Measurements from ENCODE around the gene PRKAR1B.

PRKAR1B gene

DNA sequence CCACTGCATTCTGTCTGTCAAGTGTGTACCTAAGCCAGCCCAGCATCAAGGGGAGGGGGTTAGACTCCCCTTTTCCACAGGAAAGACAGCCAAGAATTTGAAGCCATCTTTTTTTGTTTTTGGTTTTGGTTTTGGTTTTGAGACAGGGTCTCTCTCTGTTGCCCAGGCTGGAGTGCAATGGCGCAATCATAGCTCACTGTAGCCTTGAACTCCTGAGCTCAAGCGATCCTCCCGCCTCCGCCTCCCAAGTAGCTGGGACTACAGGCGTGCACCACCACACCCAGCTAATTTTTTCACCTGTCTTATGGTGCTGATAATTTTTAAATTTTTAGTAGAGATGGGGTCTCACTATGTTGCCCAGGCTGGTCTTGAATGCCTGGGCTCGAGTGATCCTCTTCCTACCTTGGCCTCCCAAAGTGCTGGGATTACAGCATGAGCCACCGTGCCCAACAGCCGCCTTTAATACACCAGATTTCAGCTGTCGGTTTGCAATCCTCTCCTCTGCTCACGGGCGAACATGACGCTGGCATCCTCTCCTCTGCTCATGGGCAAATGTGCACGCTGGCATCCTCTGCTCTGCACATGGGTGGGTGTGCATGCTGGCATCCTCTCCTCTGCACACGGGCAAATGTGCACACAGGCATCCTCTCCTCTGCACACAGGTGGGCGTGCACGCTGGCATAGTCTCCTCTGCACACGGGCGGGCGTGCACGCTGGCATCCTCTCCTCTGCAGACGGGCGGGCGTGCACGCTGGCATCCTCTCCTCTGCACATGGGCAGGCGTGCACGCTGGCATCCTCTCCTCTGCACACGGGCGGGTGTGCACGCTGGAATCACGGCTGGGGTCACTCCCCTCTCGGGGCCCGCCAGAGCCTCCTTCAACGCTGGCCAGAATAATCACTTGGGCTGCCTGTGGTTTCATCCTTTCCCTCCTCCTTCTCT is 151.4 kb downstream of the PRKAR1B start:
- no peak overlapping the region for H3K4me3 ChIP-seq (ENCODE audit: low read depth, low read length)

DNA sequence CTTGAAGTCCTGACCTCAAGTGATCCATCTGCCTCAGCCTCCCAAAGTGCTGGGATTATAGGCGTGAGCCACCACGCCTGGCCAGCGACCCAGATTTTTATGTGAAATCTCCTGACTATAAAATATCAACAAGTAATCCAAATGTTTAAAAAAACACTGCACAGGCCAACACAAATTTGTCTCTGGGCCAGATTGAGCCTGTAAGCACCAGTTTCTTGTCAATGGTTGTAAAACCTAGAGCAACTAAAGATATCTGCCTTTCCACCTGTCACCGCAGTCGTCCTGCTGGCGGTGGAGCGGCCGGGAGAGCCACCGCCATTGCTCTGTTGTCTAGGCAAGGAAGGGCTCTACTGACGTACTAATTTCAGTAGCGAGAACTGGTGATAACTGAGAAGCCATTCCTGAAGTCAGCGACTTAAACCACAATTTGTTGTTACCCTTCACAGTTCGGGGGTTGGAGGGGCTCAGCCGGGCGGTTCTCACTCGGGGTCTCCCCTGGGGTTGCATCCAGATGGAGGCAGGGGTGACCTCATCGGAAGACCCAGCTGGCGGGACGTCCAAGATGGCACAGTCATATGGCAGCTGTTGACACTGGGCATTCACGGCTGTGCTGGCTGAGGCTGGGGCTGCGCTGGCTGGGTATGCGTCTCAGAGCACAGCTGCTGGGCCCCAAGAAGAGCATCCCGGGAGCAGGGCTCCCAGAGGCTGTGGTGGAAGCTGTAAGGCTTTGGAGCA is 152.3 kb downstream of the PRKAR1B start:
- no peak overlapping the region for H3K4me3 ChIP-seq (ENCODE audit: low read depth, low read length)

DNA sequence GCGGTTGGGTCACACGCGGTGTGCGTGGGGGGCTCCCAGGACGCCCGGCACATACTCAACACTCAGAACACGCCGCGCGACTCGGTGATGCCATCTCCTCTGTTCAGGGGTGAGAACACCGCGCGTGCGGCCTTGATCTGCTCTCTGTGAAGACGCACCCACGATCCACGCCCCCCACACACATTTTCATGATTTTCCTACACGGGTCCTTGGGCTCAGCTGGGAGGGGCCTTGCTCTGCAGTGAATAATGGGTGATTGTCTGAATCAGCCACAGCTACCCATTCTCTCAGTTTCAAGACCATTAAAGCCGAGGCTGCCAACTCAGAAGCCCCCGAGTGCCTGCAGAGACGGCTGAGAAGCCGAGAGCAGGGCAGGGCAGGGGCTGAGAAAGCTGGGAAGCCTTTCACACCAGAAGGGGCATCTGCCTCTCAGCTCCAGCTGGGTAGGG is 153.1 kb downstream of the PRKAR1B start:
- H3K4me3 ChIP-seq (ENCODE audit: low read depth, low read length): no peak overlapping the region

DNA sequence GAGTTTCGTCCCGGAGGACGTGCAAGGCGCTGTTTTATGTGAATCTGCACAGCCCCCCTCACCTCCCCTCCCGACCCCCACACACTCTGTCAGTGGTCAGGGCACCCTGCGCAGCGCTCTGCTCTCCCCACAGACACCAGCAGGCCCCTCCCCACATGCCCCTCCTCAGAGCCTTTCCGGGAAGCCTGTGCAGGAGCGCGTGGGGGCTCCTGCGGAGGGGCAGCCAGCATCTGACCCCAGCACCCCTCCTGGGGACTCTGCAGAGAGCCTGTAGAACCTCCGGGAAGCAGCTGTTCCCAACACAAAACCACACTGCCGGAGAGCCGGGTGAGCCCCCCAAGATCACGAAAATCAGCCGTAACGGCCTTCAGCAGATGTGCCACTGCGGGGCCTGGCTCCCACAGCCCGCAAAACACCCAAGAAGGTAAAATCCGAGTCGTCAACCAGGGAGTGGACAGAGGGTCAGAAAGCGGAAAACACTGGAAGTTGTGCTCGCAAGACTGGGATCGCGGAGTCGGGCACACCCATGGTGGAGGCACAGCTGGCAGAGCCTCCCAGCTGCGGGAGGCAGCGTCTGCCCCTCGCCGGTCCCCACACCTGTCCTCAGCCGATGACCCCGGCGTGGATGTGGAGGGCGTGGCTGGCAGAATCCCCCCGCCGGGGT is 153.7 kb downstream of the PRKAR1B start:
- no peak overlapping the region for H3K4me3 ChIP-seq (ENCODE audit: low read depth, low read length)

DNA sequence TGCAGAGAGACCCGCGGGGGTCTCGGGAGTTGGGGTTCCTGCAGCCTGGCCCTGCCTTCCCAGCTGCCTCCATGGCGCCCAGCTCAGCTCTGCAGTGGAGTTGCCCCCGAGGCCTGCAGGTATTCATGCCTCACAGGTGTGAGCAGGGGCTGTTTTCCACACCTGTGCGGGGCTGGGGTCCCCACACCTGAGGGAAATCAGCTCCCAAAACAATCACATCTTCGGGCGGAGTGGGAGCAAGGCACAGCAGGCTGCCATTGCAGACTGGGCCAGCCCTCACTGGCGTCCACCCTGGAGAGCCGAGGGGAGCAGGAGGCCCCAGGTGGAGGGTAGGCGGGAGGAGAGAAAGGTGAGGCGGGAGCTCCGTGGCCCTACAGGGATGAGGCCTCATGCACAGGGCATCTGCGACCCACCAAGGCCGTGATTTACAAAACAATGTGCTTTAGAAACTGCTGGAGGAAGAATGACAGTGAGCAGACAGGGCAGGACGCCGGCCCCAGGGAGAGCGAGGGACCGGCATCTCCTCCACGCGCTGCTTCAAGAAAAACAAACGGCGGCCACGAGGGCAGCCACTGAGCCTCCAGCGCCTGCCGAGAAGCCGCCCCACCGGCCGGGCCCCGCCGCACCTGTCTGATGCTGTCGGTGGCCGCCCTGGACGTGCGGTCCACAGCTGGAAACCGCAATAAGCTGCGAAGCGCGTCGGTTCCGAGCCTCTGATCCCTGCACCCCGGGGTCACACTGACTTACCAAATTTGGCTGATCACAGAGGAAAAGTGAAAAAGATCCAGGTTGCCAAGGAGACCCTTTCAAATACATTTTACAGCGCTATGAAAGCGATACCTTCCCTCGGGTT is 154.4 kb downstream of the PRKAR1B start:
- no peak overlapping the region for H3K4me3 ChIP-seq (ENCODE audit: low read depth, low read length)

DNA sequence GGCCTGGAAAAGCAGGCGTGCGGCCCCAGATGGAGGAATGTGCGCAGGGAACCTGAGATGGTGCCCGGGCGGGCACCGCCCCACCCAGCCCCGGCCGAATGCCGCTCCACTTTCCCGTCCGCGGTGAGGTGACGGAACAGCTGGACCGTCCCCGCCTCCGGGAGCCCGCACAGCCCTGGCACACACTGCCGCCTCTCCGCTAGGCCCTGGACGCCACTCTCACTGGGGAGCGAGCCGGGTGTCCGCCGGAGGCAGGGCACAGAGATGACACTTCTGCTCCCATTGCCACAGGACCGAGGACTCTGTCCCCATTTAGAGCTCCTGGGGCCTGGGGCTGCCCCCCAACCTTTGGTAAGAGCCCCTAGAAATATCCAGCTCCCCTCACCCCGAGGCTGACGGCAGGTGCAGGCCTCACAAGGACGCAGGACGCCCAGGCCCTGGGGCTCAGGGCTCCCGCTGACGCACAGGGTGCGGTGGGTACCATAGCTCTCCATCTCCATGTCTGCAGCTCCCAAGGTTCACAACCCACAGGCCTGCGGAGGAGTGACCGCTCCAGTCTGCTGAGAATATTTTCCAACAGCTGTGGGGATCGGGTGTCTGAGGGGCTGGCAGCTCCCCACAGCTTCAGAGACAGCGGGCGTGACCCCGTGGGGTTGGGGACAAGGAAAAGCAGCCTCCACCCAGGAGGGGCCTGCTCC is 155.2 kb downstream of the PRKAR1B start:
- H3K4me3 ChIP-seq (ENCODE audit: low read depth, low read length): no peak overlapping the region

DNA sequence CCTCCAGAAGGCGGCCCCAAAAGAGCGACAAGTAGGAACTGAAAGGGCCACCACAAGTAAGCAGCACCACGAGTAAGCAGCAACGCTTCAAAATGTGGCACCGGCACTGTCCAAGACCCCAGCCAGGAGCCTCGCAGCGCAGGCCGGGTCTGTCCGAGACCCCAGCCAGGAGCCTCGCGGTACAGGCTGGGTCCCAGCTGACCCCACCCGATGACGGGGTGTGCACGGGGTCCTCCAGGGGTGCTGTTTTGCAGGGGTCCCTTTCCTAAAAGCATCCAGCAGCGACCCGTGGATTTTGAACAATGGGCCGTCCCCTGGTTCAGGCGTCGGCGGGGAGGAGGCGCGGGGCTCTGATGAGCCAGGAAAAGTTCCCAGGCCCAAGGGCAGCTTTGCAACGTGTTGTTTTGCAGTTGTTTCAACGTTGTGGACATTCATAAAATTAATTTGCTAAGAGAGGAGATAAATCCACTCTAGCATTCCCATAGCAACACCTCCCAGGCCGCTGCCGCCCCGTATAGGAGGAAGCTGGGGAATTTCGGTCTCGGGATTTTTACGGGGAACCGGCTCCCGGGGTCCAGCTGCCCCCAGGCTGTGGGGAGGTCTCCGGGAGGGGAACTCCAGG is 155.9 kb downstream of the PRKAR1B start:
- H3K4me3 ChIP-seq (ENCODE audit: low read depth, low read length): no peak overlapping the region

DNA sequence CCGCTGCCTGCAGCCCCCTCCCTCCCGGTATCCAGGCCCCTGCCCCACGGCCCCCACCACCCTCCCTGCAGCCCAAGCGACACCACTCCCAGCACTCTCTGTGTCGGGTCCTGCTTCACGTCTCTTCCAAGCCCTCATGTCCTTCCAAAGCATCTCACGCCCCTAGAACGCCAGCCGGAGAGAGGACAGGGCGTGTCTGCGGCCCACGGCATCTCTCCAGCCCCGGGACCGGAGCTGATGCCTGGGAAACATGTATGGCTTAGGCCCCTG is 156.3 kb downstream of the PRKAR1B start:
- no peak overlapping the region for H3K4me3 ChIP-seq (ENCODE audit: low read depth, low read length)

DNA sequence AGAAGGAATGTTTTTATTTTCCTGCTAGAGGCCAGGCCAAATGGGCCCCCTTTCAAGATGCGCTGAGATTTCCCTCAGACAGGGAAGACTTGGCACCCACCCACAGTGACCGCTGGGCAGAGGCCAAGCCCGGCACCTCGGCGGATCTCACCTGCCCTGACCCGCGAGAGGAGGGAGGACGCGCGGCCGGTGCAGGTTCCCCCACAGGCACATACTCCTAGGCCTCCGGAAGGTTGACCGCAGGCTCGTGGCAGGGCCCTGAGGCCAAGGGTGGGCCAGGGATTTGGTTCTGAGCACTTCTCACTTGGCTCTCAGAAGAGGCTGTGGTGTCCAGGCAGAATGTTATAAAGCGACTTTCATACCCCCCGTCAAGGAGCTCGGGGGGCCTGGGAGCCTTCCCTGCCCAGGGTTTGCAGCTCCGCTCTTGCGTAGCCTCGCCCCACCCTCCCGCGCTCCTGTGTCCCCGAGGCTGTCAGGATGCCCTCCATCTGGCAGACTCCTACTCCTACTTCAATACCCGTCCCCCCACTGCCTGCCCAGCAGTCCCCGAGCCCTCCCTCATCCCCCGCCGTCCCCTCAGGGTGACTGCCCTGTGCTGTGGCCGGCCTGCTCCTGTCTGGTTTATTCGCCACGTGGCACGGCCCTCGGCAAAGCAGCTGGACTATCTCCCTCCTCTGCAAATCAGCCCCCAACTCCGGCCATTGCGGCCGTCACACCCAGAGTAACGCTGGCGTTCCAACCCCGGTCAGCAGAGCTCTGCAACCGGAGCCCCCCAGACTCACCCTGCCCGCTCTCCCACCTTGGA is 156.9 kb downstream of the PRKAR1B start:
- H3K4me3 ChIP-seq (ENCODE audit: low read depth, low read length): no peak overlapping the region

DNA sequence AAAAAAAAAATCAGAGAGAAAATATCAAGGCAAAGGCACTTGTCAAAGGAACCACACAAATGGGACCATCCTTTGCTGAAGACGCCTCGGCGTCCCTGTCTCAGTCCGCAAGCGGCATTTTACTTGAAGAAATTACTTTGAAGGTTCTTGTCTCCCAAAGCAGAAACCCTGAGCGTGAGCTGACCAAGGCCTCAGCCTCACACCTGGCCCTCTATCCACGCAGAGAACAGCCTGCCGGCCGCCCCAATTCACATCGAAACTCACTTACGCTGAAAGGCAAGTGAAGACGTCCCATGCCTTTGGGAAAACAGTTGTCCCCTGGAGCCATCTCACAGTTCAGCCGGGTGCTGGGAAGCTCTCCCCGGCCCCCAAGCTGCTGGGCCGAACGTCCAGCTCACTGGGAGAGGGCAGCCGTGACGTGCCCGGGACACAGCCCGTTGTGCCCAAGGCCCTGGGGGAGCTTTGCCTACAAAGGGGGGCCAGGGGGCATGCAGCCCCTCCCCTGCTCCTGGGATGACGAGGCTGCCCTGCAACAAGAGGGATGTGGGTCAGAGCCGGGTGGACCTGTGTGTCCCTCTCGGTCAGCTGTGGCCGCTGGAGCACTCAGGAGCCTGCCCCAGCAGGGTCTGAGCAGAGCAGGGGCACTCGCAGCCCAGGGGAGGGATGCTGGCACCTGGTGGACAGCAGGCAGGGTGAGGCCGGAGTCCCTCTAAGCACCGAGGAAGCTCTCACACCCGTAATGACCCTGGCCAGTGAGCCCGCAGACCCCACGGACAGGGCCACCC is 157.8 kb downstream of the PRKAR1B start:
- no peak overlapping the region for H3K4me3 ChIP-seq (ENCODE audit: low read depth, low read length)

DNA sequence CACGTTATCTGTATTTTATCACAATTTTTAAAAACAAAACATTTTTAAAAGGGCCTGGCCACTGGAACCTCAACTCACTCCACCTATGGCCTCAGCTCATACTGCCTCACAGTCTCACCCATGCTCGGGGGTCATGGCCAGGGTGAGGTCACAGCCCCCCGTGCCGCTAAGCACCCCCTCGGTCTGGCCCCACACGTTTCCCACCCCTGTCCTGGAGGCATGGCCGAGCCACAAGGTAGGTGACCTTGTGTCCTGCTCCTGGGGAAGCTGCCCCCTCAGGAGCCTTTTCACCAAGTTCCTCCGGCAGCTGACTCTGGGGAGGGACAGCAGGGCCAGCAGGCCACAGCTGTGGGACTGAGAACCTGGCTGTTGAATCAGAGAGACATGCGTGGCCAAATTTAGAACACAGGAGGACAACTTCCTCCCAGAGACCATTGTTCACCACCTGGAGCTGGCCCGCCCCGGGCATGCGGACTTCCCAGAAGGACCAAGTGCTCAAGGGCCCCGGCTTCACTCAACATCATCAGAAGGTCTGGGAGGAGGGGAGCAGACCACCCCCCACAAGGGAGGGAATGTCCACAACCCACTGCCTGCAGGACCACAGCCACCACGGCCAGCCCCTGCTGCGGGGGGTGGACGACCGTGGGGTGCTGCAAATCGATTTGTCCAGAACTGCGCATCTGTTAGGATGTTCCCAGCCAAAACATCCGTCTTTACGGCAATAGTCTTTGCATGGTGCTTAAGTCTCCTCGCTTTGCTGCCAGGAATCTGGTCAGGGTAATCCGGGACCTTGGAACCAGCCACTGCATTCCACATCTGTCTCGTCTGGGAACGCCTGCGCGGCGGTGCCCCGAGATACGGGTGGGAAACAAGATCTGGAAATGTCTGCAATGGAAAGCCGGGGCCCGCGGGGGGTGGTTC is 158.8 kb downstream of the PRKAR1B start:
- no peak overlapping the region for H3K4me3 ChIP-seq (ENCODE audit: low read depth, low read length)

DNA sequence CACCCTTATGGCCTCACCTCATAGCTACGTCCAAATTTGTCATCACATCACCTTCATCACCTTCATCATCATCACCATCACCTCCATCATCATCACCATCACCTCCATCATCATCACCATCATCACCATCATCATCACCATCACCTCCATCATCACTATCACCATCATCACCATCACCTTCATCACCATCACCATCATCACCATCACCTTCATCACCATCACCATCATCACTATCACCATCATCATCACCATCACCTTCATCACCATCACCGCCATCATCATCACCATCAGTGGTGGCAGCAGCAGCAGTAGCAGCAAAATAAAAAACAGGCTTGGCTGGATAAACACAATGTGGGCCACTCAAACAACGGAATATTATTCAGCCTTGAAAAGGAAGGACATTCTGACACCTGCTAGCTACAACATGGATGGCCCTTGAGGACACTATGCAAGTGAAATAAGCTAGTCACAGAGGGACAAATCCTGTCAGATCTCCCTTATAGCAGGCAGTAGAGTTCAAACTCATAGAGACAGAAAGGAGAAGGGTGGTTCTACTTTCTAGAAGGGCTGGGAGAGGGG is 159.7 kb downstream of the PRKAR1B start:
- no peak overlapping the region for H3K4me3 ChIP-seq (ENCODE audit: low read depth, low read length)

DNA sequence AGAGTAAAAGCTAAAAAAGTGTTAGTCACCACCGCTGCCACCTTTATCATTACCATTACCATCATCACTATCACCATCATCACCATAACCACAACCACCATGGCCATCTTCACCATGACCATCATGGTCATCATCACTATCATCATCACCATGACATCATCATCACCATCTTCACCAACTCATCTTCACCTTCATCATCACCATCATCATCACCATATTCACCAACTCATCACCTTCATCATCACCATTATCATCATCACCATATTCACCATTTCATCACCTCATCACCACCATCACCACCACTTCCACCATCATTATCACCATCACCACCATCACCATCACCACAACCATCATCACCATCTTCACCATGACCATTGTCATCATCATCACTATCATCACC is 161.0 kb downstream of the PRKAR1B start:
- H3K4me3 ChIP-seq (ENCODE audit: low read depth, low read length): no peak overlapping the region

DNA sequence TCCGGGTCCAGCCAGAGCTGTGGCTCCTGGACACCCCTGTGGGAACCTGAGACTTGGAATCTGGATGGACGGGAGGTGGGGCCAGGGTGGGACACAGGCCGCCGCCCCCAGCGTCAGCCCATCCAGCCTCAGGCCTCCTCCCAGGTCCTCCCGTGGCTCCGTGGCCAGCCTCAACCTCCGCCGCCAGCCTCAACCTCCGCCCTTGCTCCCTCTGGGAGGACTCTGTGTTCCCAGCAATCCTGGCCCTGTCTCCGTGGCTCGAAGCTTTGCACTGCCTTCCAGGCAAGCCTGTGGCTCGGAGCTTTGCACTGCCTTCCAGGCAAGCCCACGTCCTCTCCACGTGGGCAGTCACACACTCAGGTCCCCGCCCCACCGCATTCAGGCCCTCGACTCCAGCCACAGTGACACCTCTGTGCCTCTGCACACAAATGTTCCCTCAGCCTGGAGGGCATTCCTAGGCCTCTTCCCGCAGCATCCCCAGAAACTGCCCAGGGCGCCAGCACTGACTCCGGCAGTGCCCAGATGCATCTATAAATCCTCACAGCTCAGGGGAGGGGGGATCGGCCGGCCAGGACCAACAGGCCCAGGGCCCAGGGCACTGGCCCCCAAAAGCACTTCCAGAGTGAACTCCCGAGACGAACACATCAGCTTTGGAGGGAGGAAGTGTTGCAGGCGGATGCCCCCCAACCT is 162.8 kb downstream of the PRKAR1B start:
- H3K4me3 ChIP-seq (ENCODE audit: low read depth, low read length): no peak overlapping the region

DNA sequence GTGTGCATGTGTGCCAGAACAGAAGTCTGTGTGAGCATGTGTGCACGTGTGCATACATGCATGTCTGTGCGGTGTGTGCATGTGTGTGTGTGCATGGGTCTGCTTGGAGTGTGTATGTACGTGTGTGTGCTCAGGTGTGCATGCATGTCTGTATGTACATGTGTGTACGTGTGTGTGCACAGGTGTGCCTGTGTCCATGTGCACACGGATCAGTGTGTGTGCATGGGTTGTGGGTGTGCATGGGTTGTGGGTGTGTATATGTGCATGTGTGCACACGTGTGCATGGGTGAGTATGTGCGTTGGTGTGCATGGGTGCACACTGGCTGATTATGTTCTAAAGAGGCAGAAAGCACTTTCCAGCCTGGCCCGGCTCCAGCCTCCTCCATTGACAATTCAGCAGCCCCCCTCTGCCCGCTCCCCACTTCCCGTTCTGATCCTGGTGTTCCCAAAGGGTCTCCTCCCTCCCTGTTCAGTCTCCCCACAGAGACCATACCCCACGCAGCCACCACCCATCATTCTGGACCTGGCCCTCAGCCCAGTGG is 163.4 kb downstream of the PRKAR1B start:
- H3K4me3 ChIP-seq (ENCODE audit: low read depth, low read length): no peak overlapping the region

Measured in iPS-11a (cell line).